GM18511 (cell line): ENCODE results near the gene CST11.

Source experiments
- ATAC-seq: cut with Tn5 transposase; IDR thresholded peaks from one replicate; pipeline ENCODE4 v1.9.1; 2021; ENCODE audit warnings: mild to moderate bottlenecking, moderate library complexity; ENCODE audit not compliant: unreplicated experiment

Gene CST11

DNA sequence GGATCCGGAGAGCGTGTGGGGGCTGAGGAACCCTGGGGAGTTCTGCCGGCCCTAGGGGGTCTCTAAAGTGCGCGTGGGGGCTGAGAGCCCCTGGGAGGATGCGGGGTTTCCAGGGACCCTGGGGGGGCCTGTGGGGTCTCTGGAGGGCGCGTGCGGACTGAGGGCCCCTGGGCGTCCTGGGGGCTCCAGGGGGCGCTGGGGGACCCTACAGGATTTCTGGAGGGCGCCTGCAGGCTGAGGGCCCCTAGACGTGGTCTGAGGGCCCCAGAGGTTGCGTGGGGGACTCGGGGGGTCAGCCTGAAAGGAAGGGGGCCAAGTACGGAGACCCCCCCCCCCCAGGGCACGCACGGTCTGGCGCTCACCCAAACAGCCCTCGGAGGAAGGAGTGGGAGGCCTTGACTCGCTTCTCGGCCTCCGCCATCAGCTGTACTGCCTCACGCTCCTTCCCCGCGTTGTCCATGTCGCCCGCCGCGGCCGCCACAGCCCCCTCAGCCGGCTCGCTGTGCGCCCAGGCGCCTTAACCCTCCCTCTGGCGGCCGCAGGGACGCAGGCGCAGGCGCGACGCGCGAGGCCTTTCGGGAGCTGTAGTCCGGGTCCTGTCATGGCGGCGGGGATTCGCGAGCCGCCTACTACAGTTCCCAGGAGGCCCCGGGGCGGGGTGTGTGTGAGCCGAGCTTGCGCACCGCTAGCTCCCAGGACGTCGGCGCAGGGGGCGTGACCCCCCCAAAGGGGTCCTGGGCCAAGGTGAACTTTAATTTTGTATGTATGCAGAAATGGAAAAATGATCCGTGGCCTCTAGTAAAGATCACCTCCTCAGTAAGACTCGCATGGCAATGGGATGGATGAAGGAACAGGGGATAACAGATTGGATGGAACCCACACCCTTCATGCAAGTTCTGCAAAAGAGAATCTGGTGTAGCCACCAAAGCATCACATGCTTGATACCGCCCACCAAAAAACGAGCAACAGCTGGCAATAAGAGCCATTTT is 31.4 kb downstream of the CST11 start, which contains the start of gene NAPB:
NAPB (minus strand) TSS at position 546 of the 989 bp plus-strand sequence; CDS start at position 460, 86 bp downstream.
- ATAC-seq: peak; percentile 95

DNA sequence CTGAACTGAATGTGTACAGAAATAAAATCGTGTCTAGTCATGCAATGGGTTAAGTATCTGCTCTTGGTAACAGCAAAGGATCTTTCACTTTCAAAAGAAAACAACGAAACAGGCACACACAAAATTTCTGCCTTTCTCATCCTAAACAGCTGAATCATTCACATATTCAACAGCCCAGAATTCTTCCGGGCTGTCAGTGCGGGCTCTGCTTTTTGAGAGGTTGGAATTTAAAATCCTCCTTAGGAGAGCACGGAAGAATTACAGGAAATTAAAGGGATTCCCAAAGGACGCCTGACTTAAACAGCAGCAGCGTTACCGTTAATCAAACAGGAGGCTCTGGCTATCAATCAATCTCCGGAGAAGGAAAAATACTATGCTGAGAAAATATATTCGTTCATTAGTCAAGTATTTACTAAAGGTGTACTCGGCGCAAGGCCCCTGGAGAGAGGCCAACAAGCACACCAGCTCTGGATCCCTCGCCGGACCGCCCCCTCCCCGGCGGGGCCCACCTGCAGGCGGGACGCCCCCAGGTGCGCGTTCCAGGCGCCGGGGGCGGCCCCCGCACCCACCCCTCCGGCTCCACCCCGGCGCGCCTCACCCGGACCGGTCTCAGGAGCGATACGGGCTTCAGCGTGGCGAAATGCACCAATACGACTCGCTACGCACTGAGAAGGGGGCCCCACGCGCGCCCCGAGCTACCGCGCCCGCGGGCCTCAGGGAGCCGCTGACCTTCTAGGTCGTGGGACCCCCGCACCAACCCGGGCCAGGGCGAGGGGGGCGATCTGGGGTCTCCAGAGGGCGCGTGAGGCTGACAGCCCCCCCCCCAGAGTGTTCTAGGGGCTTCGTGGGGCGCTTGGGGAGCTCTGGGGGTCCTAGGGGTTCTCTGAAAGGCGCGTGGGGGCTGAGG is 32.4 kb downstream of the CST11 start:
- peak; percentile 36 for ATAC-seq

DNA sequence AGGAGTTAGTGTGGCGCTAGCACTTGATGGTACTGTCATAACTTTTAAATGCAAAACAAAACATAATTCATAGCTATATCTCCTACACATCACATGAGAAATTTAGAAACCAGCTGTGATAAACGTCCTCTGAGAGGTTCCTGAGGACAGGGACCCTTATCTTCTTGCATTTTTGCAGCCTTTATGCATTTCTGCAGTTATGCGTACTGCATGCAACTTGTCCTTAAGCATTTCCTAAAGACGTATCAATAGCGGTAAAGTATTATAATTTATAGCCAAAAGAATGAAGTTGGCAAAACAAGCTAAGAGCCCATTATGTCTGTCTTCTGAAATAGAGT is 33.0 kb downstream of the CST11 start:
- ATAC-seq: no peak

DNA sequence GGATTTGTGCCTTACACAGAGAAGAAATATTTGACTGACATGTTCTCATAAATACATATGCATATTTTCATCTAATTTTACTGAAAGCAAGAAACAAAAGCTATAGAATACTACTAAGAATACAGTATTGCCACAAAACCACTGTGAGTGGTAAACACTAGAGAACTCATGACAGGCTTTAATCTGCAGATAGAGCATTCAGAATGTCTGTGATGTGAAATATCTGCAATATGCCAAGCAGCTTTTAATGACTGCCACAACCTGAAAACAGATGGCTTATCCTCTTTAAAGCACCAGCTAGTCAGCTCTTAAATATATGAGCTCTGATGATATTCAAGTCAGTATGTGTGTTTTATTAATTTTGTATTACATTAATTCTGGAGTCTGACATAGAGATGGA is 34.8 kb downstream of the CST11 start:
- no peak for ATAC-seq

DNA sequence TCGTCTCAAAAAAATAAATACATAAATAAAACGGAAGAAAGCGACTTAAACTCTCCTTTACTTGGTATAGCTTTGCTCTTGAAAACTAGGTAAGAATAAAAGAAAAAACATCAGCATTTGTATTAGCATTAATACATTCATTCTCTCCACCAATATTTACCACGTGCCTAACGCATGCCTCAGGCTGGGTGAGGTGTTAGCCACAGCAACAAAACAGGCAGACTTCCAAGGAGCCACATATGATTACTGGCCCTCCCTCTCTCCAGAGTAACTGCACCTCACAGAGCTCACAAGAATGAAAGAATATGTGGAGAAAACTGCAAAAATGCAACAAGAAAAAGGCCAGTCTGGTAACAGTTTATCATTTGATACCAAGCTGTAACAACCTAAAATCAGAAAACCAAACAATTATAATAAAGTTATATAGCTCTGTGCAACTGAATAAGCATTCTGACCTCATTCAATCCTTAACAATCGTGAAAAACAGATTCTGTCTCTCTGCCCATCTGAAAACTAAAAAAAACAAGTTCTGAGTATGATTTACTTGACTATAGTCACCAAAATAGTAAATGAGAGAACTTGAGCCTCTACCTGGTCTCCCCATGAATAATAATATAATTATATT is 36.6 kb downstream of the CST11 start:
- ATAC-seq: no peak

DNA sequence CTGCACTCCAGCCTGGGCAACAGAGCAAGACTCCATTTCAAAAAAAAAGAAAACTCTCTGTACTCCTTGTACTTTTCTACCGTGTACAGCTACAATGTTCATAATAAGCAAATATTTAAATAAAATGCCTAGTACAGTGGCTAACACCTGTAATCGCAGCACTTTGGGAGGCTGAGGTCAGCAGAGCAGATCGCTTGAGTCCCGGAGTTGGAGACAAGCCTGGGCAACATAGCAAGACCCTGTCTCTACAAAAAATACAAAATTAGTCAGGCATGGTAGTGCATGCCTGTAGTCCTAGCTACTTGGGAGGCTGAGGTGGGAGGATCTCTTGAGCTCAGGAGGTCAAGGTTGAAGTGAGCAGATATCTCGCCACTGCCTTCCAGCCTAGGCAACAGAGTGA is 37.1 kb downstream of the CST11 start:
- ATAC-seq: no peak

DNA sequence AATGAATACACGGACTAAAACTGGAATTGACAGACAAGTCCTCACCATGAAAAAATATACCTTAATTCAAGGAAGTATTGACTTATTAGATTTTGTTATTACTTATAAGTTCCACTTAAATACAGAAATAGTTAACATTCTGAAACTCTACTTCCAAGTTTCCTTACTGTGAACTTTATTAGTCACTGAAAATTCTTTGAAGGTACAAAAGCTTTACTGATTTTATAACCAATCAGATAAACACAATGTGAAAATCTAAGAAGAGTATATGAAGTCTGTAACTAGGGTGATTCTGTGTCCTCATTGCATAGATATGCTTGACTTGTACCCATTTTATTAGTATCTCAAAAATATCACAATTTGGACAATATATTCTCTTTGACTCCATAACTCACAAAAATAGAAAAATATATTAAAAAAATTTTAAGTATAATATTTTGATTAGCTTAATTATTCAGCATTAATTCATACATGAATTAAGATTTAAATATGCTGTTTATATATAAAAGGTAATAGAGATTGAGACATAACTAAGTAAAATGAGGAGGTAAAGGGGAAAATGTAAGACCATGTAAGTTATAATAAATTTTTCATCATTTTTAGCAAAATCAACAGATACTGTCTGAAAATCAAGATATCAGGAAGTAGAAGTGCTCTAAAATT is 38.0 kb downstream of the CST11 start:
- no peak for ATAC-seq

DNA sequence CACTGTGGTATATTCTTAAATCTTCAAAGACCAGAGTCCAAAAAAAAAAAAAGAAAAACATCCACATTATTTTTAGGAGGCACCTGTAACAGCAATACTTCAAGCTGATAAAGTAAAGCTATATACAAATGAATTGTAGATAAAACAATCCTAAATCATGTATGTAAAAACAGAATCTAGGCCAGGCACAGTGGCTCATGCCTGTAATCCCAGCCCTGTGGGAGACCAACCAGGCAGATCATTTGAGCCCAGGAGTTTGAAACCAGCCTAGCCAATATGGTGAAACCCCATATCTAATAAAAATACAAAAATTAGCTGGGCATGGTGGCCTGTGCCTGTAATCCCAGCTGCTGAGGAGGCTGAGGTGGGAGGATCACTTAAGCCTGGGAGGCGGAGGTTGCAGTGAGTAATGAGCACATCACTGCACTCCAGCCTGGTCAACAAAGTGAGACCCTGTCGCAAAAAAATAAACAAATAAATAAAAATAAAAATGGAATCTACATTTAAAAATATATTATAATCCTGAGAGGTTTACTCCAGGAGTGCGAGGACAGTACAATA is 38.7 kb downstream of the CST11 start:
- no peak for ATAC-seq

DNA sequence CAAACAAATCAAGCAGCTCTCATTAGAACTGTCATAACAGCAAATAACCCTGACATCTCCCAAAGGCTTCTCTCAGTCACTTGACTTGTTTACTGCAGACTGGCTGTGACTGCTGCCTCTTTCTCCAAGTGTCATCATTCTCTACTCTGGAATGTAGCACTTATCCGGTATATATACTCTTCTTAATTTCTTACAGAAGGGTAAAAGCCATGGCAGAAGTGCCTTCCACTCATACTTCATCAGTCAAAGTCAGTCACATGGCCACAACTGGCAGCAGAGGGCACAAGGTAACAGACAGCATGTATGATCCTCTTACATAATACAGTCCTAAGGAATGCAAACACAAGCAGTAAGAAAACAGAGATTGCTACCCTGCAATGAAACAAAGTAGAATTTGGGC is 40.6 kb downstream of the CST11 start:
- no peak for ATAC-seq

DNA sequence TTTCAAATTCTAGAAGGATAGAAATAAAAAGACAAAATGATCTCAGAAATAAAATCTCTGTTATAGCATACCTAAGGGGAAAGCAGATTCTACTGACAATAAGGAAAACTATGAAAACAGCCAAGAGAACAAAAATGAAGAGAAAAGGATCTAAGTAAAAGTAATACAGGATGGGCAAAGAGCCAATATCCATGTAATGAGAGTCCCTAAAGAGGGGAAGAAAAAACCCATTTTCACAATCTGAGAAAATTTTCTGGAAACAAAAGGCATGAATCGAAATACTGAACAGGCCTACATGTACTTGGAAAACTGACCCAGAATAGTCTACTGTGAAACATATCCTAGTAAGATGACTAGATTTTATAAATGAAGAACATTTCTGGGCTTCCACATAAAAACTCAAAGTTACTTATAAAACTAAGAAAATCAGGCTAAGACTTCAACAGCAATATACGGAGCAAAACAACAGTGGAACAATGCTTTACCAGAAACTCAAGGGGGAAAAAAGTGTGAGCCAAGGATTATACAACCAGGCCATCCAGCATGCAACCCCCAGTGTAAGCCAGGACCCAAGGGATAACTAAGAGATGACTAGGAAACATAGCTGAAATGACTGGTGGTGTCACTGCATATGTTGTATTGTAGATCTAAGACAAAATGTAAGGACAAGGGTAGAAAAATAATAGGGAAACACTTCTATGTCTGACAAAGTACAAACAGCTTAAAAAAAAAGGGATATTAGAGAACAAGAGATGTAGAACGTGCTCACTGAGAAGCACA is 41.6 kb downstream of the CST11 start:
- ATAC-seq: no peak

DNA sequence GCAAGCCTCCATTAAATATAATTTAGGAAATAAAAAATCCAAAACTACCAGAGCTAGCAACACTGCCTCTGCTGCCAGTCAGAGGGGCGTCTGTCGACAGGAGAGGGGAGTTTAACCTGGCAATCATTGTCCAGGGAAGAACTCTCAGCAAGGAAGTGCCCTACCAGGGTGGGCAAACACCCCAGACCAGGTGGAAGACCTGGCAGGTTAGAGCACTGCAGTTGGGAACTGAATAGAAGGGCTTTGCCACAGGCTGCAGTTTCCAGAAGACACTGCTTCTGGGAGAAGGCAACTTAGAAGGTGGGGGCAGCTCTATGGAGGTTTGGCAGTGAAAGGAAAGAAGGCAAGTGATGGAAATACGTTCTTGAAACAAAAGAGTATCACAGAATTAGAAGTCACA is 42.9 kb downstream of the CST11 start:
- no peak for ATAC-seq

DNA sequence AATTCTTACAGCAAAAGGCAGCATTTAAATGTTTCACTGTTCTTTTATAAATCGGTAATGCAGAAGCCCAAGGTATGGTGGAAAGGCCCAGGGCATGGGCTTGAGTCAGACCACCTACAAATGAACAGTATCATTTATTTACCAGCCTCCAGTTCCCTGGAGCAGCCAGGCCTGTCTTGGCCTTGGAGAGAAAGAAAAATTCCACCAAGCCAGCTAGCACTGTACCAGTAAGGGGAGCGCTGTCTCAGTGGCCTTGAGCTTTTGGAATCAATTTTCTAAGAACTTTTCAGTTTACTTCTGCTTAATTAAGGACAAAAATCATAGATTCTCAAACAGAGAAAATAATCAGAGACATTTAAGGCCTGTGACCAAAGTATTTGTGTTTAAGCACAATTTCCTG is 43.7 kb downstream of the CST11 start:
- ATAC-seq: no peak

DNA sequence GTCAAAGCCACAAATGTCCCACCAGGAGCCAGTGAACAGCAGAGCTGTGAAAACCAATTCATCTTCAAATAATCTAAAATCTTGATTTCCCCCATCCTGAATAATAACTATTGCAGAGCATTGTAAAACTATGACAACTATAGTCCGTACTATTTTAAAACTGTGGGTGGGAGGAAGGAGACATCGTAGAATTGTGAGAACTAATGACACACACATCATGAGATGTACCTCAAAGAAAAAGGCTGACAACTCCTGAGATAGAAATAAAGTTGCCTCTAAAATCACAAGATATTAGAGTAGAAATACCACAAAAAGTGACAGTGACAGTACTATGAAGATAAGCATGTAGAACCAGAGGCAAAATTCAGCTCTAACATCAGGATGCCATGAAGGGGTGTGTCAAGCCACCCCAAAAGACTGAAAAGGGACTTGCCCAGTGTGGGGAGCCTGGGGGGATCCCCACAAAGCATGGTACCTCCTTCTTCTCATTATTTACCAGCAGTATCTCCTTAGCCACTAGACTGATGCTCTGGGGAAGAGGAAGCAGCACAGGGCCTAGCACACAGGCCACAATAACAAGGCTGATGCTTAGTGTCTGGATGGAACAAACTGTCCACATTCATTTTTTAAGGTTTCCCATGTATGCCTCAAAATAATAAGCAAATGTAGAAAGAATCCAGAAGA is 44.8 kb downstream of the CST11 start:
- ATAC-seq: peak; percentile 96

DNA sequence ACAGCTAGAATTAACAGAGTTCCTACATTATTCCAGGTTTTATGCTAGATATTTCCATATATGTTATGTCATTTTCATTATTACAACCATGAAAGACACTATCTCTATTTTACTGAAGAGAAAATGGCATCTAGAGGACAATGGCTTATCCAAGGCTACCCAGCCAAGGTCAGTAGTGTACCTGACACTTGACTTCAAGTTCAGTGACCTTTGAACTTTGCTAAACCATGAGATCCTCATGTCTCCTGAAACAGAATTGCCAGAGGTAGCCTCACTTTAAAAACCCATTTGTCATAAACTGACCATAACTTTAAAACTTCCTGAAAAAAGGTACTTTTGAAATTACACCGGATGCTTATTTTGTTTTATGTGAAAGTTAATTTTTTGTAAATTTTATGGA is 45.8 kb downstream of the CST11 start:
- ATAC-seq: no peak

DNA sequence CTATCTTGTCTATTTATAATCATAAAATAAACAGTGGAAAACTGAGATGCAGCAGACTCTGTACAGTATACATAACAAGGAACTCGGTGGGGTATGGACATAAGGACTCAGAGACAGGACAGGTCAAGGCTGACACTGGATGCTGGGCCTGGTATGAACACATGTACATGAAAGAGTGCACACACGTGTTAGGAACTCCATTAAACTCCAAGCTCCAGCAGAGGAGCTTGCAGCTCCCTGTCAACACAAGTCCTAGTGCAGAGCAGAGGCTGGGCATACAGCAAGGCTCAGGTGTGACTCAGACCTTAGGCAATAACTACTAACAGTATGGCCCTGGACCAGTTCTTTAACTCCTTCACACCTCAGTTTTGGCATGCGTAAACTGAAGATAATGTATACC is 48.5 kb downstream of the CST11 start:
- no peak for ATAC-seq

DNA sequence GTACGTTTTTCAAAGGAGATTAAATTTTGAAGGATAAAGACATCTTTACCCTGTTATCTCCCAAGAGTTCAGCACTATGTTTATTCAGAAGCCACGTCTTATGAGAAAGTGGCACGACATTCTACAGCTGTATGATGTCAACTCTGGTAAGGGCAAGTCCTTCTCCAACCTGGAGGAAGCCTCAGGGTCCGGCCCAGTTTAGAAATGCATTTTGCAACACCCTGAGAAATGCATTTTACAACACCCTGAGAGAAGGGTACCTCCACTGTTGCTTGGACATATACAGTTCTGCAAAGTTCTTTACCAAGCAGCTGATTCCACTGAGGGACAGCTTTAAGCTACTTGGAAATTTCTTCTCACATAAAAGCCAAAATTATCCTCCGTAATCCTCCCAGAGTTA is 48.9 kb downstream of the CST11 start:
- ATAC-seq: no peak

DNA sequence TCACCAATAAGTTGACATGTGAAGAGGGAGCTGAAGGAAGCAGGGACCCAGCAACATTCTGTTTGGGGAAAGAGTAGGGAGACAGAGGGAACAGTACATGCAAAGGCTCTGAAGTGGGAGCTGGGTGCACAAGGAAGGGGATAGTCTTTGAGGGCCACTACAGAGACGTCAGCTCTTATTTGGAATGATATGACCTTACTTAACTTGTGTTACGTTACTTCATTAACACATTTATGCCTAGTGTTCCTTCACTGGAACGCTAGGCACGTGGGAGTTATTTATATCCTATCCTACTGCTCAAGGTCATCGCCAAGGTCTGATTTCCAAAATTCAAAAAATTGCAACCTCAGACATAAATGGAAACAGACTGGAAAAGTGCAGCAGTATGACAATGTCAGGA is 51.6 kb downstream of the CST11 start:
- ATAC-seq: no peak
